ENCODE data around the gene LYRM1.

- no peak for TF ChIP-seq CTCF (IDR thresholded peaks at IDR 0.05; ENCODE audit: poor library complexity)
- TF ChIP-seq EZH2phosphoT487 (IDR thresholded peaks at IDR 0.05; ENCODE audit: low read depth, severe bottlenecking, unreplicated experiment): no peak
- TF ChIP-seq EZH2 (IDR thresholded peaks at IDR 0.05; ENCODE audit: borderline replicate concordance): no peak
These were observed 21.9 kb upstream of the LYRM1 start for GRCh38 chr16:20878682-20879147.

Measured in hepatocyte (in vitro differentiated cells).